Activated CD4-positive, alpha-beta T cell treated with anti-CD3 and anti-CD28 coated beads for 24 hours (primary cell): ENCODE results near the gene SH3RF2.

ENCODE experiments used
- DNase-seq, 2 donors: peaks; one replicate each; pipeline ENCODE4 v3.0.0-alpha.2; 2020; ENCODE audit warnings: low read depth in 2 of 2

SH3RF2 gene

DNA sequence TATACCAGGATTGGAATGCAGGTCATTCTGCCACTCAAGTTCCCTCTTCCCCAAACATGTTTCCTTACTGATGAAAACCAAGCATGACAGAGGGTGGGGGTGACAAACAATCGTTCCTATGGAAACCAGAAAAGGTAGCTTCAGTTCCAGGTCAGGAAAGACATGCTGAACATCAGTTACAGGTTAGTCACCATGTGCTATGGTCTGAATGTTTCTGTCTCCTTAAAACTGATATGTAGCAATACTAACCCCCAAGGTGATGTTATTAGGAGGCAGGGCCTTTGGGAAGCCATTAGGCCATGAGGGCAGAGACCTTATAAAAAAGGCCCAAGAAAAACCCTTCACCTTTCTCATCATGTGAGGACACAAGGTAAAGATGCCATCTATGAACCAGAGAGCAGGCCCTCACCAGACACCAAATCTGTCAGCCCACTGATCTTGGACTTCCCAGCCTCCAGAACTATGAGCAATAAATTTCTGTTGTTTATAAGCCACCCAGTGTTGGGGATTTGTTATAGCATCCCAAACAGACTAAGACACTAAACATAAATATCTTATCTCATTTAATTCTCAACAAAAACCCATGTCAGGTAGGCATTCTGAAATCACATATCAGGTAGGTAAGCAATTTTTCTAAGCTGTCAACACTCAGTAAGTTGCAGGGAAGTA is 15.7 kb upstream of the SH3RF2 start:
- no peak for DNase-seq

DNA sequence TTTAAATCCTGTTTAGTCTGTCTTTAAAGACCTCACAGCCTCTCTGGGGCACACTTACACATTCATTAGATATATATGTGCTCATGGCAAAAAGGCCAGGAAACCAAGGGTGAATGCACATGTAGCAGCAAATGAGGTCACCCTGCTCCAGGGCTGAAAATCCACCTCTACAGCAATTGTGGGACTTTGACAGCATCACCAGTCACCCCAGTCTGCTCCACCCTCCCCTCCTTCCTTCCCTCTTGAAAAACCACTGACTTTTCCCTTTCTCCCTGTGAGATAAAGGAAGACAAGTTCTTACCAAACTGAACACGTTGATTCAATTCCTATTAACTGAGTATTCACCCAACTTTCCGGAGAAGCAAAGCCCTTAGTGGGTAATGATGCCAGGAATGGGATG is 15.2 kb upstream of the SH3RF2 start:
- DNase-seq: no peak

DNA sequence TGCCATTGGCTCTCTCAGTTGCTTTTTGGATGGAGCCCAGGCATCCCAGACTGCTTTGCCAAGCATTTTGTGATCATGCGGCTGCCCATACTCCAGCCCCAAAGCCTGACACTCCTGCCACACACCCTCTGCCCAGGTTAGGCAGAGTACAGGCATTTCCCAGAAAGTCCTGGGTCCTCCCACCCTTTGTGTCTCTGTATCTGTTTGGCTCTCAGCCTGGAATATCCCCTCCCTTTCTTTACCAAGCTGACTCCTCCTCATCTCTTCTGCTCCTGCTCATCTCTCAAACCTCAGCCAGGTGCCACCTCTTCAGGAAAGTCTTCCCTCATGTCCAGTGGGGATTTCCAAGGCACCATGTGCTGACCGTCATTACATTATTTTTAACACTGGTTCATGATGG is 14.3 kb upstream of the SH3RF2 start:
- no peak for DNase-seq

DNA sequence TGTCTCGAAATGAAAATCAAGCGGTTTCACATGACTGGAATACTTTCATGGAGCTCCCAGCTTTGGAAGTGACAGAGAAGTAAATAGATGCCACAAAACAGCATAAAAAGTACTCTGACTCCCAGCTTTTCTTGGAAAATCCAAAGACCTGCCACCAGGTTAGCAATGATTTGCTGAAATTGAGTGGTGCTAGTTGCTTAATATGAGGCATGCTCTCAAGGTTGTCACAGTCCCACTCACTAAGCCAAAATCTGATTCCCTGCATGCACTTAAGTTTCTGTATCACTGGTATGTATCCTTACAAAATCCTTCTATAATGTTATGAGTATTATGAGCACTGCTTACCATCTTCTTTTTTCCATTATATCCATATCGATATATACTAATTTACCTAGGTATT is 13.0 kb upstream of the SH3RF2 start:
- no peak for DNase-seq

DNA sequence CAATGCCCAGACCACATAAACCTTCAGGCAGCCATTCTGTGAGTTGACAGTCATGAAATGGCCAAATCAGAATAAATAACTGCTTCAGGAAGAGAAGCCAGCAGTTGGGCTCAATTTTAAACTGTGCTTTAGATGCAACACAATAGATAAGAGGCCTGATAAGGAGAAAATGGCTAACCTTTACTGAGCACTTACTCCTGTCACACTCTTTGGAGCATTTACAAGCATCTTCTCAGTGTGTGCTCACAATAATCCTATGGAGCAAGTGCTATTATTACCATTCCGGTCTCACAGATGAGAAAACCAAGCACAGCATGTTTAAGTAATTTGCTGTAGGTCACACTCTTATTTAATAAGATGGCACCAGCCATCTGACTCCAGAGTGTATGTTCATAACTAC is 11.5 kb upstream of the SH3RF2 start:
- DNase-seq: no peak

DNA sequence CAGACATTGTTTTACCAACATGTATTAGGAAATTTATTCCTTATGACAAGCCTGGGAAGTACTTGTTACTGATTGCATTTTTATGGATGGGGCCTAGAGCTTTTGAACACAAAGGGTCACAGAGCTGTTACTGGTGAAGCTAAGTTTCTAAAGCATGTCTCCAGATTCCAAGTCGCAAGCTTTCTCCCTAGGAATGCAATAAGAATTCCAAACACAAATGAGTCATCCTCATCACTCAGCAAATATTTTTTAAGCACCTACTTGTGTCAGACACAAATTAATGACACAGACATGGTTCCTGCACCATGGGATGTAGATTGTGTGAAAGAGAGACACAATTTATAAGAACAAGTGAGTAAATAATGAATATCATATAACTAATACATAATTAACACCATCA is 11.0 kb upstream of the SH3RF2 start:
- no peak for DNase-seq

DNA sequence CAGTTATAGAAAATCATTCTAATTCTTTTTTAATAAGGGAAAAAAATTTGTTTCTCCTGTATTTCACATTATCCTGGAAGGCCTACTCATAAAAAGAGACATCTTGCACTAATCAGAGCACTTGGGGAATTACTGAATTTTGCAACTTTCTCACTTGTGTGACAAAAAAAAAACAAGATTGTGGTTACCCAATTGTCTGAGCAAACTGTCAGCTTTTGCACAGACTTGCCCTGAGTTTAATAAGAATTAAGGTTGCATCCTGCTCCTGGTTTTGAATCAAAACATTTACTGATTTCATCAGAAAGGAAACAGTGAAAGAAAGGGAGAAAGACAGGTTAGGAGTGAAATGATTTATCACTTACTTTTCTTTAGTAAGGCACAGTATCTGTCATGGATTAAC is 10.6 kb upstream of the SH3RF2 start:
- DNase-seq: no peak

DNA sequence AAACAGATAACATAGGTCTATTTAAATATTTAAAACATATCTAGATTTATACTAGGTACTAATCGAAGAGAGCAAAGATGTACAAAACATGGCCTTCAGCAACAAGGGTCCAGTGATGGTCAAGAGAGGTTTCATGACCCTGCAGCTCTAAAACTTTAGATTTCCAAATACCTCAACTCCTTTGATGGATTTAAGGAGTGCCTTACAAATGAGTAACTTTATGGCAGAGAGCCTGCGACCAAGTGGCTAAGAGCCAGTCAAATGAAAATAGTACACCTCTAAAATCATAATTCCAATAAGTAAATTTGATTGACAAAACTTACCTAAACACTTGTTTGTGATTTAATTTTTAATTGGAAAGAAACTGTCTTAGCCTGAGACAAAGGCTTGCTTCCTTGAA is 4.7 kb upstream of the SH3RF2 start:
- no peak for DNase-seq

DNA sequence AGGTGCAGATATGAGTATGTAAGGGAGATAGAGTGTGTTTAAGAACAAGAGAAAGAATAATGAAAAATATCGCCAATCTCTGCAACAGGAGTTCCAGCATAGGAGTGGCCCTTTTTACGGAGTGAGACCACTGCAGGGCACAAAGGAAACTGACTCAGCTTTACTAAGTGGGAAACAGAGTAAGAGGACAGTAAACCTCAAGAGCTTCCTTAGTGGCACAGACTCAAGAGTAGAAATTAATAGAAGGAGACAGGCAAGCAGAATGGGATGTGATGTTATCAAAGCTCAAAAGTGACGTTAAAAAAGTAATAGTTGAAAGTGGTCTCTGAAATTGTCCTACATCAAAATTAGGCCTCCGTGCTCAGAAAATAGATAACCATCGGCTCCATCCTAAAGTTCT is 2.1 kb upstream of the SH3RF2 start:
- DNase-seq: no peak

DNA sequence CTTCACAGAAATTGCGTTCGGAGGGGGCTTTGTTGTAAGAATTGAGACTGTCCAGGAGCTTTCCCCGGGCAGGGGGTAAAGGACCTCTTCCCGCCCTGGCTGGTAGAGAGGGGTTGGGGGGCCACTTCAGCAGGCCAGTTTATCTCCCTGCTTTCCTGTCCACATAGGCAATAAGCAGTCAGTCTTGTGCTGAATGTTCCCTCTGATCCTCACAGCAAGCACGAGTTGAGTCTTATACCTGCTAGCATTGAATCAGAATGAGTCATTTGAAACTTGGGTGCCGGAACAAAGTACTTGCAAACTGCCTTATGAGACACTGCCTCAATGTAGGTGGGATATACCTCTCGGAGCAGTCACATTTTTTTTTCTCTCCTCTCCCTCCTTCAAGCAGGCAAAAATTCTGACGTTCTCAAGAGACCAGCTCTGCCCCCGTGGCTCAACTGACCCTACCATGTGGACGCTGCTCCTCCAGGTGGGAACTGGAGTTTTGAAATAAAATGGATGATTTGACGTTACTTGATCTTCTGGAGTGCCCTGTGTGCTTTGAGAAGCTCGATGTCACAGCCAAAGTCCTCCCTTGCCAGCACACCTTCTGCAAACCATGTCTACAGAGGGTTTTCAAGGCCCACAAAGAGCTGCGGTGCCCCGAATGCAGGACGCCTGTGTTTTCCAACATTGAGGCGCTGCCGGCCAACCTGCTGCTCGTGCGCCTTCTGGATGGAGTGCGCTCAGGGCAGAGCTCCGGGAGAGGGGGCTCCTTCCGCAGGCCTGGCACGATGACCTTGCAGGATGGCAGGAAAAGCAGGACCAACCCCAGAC is 1.3 kb downstream of the SH3RF2 start:
- DNase-seq: no peak

DNA sequence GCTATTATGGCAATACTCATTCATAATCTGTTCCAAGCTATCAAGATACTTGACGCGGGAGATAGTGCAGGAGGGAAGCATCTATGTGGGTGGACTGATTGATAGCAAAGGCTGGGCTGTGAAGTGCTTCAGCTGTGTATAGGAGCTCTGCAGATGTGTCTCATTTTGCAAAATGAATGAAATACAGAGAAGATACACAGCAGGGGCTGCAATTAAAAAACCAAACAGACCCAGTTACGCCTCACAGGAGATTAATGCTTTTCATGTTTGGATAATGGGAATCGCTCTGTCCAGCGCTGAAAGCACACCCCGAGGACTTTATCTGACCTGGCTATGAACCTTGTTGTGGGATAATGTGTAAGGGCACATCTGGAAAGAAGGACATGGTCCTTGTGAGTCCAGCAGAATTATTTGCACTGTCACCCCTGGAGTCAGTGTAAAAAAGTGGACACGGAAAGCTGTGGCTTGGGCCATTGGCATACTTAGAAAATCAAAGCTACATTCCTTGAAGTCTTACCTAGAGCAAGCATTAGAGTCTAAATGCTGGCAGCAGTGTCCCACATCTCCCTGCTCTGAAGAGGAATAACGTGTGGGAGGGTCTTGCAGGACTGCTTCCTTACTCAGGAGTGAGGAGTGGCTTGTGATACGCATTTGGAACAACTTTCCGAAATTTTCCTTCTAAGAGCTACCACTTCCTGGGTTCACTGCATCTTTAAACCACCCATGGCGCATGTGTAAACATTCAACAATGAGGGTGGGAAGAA is 2.6 kb downstream of the SH3RF2 start:
- no peak for DNase-seq

DNA sequence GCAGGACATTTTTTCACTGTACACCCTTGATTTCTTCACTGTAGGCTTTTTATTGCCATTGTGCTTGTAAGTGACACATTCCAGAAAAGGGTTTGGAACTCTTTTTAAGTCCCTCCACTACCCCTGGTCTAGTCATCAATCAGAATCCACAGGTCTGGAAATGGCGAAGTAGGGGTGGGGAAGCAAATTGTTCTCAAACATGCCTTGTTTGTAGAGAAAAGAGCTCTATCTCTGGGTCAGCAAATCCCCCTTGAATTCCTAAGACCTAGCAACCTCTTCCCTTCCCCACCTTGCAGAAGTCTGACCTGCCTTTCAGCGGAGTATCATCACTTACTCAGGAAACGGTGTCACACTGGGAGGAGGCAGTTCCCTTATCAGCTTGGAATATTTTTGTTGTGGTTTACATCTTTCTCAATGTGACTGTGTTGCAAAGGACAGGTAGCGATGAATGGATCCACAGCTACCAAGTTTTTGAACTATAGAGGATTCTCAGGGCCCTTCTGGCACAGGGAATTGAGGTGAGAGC is 3.2 kb downstream of the SH3RF2 start:
- DNase-seq: no peak

DNA sequence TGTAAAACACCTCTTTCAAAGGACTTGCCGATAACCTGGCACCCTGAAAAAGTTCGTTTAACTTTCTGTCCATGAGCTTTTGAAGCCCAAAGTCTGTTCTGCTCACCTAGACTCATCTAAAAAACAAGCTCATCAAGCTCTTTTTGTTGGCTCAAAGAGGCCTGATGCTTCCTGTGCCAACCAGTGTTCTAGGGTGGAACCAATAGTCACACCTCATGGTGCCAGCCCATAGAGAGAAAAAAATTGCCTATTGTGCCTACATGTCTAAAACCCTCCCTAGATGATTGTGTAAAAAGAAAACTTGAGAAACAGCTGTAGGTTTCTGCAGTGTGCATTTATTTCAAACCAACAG is 4.7 kb downstream of the SH3RF2 start:
- no peak for DNase-seq

DNA sequence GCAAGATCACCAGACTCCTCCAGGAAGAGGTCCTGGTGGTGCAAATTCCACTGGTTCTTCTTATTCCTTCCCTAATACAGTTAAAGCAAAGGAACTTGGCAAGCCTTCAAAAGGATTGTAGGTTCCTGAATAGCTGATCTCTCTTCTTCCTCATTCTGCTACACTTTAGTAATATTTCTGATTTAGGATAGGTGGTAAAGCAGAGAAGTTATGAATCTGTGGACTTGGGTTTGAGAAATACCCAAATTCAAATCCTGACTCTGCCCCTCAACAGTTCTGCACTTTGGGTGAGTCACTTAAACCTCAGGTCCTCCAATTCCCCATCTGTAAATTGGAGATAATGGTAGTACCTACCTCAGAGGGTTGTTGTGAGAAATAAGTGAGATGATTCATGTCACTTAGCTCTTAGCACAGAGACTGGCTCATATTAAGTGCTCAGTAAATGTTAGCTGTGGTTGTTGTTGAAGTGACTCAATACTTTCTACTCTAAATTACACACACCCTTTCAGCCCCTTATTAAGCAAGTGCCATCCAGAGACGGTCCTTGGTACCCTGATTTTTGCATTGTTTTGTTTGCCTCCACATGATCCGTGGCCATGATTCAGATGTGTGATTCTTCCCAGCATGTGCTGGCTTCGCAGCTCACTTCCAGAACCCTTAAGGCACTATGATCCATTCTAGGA is 5.2 kb downstream of the SH3RF2 start:
- no peak for DNase-seq

DNA sequence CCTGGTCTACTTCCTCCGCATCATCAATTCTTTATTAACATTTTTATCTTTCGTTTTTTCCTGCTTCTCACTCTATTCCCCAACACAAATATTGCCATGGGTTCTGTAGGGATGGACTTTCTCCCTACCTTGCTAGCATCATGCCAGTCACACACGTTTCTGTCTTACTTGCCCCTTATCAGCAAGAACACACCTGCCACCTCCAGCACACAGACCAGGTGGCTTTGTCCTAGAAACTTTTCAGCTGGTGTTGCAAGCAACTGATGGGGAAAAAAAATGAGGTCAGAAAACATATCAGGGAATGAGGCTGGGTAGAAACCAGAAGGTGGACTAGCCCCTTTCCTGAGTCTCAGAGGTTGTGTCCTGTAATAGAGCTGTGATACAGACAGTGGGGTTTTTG is 5.8 kb downstream of the SH3RF2 start:
- no peak for DNase-seq

DNA sequence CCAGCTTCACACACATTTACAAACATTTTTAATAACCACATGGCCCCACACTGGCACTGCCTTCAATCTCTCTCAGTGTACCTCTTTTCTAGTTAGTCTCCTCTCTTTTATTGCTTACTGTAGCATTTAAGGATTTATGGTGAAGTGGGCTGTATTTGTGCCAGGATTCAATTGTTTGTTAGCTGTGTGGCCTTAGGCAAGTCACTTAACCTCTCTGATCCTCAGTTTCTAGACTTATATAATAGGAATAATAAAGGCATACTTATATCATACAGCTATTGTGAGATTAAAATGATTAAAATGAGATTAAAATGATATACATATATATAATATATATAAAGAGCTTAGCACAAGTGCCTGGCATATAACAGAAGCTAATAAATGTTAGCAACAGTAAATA is 6.4 kb downstream of the SH3RF2 start:
- no peak for DNase-seq

DNA sequence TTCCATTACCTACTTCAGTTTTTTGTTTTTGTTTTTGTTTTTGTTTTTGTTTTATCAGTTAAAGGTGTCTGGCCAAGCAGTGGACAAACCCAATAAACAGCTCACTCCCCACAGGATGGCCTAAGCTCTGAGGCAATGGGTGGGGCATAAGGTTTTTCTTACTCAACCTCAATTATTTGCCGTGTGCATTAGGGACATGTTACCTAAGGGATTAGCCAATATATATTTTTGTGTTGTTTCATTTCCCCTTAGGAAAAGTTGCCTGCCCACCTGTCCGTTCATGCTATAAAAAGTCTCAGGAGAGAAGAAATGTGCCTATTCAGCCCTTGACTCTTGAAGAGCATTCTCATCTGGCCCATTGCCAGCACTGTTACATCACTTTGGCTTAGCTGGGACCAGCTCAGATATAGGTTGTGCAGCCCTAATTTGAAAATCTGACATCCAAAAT is 7.3 kb downstream of the SH3RF2 start:
- no peak for DNase-seq

DNA sequence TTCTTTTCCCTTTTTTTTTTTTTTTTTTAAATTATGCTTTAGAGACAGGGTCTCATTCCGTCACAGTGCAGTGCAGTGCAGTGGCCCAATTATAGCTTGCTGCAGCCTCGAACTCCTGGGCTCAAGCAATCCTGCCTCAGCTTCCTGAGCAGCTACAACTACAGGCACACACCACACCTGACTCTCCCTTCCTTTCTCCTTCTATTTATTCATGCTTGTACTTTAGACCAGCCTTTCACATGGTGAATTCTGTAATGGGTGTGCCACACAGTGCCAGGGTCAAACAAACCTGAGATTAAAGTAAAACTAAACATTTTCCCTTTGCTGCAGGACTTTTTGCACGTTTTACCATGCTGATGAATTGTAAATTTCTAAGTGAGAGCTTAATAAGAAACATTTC is 8.0 kb downstream of the SH3RF2 start:
- no peak for DNase-seq

DNA sequence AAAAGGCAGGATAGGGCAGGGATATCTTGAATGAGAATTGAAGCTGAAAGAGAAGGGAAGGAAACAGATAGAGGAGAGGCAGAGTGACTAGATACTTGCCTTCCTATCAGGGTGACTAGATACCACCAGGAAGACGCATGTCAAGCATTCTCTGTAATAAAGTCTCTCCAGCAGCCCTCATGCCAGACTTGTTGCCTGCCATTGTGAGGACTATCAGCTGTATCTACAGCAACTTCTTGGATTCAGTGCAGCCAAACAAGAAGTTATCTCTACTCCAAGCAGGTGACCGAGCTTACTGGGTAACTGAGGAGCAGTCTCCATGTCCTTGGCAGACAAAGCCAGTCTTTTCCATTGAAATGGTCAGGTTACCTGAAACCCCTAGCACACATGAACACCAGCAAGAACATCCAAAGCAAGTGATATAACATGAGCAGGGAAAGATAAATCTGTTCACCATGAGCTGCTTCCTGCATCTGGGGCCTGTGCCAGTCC is 9.3 kb downstream of the SH3RF2 start:
- DNase-seq: no peak

DNA sequence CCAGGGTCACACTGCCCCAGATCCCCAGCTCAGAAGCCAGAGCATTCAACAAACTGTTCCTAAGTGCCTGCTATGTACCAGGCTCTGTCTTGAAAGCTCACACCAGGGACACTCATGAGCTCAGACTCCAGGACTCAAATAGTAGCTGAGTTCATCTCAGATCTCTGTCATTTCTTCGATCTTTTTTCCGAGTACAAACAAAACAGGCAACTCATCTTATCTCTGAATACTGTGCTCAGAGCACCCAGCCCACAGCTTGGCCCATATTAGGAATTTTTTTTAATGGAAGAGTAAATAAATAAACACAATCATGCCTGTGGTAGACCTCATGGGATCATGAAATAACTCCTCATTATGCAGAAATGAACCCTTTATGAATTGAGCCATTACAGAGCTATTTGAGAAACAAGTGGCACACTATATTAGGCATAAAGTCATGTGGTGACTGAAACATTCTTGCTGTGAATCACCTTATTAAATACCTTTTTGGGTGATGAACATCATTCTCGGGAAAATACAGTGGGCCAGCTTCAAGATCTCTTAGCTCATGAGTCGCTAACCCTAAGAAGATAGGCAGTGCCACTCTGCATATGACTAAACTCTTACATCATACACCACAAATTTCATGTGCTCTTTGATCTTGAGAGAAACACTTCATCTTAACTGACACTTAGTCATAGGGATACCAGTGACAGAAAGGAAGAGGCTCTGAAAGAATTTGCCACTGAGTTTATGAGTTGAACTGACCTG is 9.9 kb downstream of the SH3RF2 start:
- DNase-seq: no peak

DNA sequence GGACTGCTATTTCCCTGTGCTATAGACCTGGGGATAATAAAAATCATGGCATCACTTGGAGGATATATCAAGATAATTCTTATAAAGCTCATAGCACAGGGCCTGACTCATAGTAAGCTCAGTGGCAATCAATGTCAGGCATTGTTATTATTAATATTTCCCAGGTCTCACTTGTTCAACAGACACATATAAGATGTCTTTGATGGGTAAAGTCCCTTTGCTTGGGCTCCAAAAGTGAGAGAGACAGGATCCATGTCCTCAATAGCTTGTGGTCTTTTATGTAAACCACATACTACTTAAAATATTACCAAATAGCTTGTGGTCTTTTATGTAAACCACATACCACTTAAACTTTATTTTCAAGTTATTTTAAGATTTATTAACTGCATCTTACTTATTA is 11.2 kb downstream of the SH3RF2 start:
- no peak for DNase-seq
